Central memory CD8-positive, alpha-beta T cell (primary cell): ENCODE measurements around the gene MSANTD1.

Source experiments
- ATAC-seq: fragments of 150-1000 bp; cut with Tn5 transposase; replicated peaks from 2 replicates; pipeline ENCODE4 v1.10.0; 2022; ENCODE audit warnings: mild to moderate bottlenecking, moderate FRiP score, moderate number of reproducible peaks; ENCODE audit not compliant: poor library complexity, severe bottlenecking; ENCODE audit errors: extremely low read depth
- DNase-seq, 2 donors: peaks; one replicate each; pipeline ENCODE4 v3.0.0; 2021; ENCODE audit warnings: low spot score in 2 of 2
- H3K27ac Mint-ChIP-seq: one replicate; pipeline ENCODE4 v1.8.0; 2022; ENCODE audit warnings: low read depth, mild to moderate bottlenecking, moderate library complexity, mixed read lengths
- H3K27me3 Mint-ChIP-seq: one replicate; pipeline ENCODE4 v1.8.0; 2022; ENCODE audit warnings: mixed read lengths
- H3K36me3 Mint-ChIP-seq: one replicate; pipeline ENCODE4 v1.8.0; 2022; ENCODE audit warnings: mild to moderate bottlenecking, moderate library complexity, mixed read lengths; ENCODE audit not compliant: insufficient read depth
- H3K4me1 Mint-ChIP-seq: one replicate; pipeline ENCODE4 v1.8.0; 2022; ENCODE audit warnings: mixed read lengths
- H3K4me3 Mint-ChIP-seq: one replicate; pipeline ENCODE4 v1.8.0; 2022; ENCODE audit warnings: mild to moderate bottlenecking, moderate library complexity, mixed read lengths
- H3K9me3 Mint-ChIP-seq: one replicate; pipeline ENCODE4 v1.8.0; 2022; ENCODE audit warnings: mixed read lengths

MSANTD1 gene

DNA sequence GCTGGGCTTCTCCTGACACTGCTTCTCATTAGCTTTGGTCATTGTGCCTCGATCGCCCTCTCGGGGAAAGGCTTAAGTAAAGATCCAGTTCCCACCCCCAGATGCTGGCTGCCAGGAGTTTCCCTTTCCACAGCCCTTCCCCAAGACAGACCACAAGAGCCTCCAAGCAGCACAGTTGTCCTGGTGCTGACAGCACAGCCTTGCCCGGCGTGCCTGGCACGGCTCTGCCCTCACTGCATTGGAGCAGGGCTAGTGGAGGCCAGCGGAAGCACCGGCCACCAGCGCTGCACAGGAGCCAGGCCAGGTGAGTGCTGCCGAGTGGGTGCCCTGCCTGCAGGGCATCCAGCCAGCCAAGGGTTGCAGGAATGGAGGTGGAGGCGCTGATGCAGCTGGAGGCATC is 9.7 kb upstream of the MSANTD1 start:
- H3K27ac Mint-ChIP-seq: no peak overlapping the region
- H3K4me3 Mint-ChIP-seq: no peak overlapping the region
- H3K4me1 Mint-ChIP-seq: peaks cover 15% of the 10 kb centered on the region
- H3K27me3 Mint-ChIP-seq: no peaks in the 10 kb centered on the region
- peaks cover 23% of the 10 kb centered on the region for H3K36me3 Mint-ChIP-seq
- DNase-seq: no peak
- ATAC-seq: no peak
- H3K9me3 Mint-ChIP-seq: no peaks in the 10 kb centered on the region

- no peaks in the 10 kb centered on the region for H3K9me3 Mint-ChIP-seq
- peaks cover 25% of the 10 kb centered on the region for H3K36me3 Mint-ChIP-seq
- ATAC-seq (no peak), DNase-seq (no peak)
- H3K4me3 Mint-ChIP-seq: no peak overlapping the region
- peak overlapping the region; percentile 67 for H3K27ac Mint-ChIP-seq
- no peaks in the 10 kb centered on the region for H3K27me3 Mint-ChIP-seq
- peaks cover 15% of the 10 kb centered on the region for H3K4me1 Mint-ChIP-seq
These were observed 8.7 kb upstream of the MSANTD1 start for GRCh38 chr4:3239998-3240920.

- DNase-seq (no peak), ATAC-seq (no peak)
- H3K27ac Mint-ChIP-seq: peak overlapping the region; percentile 67
- H3K4me3 Mint-ChIP-seq: no peak overlapping the region
- H3K36me3 Mint-ChIP-seq: peaks cover 24% of the 10 kb centered on the region
- no peaks in the 10 kb centered on the region for H3K27me3 Mint-ChIP-seq
- H3K9me3 Mint-ChIP-seq: no peaks in the 10 kb centered on the region
- peaks cover 15% of the 10 kb centered on the region for H3K4me1 Mint-ChIP-seq
These were observed 7.9 kb upstream of the MSANTD1 start for GRCh38 chr4:3240936-3241522.

GRCh38 chr4:3241898-3242524 is 6.9 kb upstream of the MSANTD1 start:
- Mint-ChIP-seq H3K27me3 (no peaks in the 10 kb centered on the region), H3K27ac (no peak overlapping the region), H3K9me3 (no peaks in the 10 kb centered on the region), H3K36me3 (peaks cover 24% of the 10 kb centered on the region), H3K4me1 (peaks cover 15% of the 10 kb centered on the region), H3K4me3 (no peak overlapping the region)
- ATAC-seq (no peak), DNase-seq (no peak)

DNA sequence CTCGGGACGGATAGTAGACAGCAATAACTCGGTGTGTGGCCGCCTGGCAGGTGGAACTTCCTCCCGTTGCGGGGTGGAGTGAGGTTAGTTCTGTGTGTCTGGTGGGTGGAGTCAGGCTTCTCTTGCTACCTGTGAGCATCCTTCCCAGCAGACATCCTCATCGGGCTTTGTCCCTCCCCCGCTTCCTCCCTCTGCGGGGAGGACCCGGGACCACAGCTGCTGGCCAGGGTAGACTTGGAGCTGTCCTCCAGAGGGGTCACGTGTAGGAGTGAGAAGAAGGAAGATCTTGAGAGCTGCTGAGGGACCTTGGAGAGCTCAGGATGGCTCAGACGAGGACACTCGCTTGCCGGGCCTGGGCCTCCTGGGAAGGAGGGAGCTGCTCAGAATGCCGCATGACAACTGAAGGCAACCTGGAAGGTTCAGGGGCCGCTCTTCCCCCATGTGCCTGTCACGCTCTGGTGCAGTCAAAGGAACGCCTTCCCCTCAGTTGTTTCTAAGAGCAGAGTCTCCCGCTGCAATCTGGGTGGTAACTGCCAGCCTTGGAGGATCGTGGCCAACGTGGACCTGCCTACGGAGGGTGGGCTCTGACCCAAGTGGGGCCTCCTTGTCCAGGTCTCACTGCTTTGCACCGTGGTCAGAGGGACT is 5.7 kb upstream of the MSANTD1 start:
- peak overlapping the region; percentile 60 for H3K27ac Mint-ChIP-seq
- H3K4me3 Mint-ChIP-seq: no peak overlapping the region
- no peaks in the 10 kb centered on the region for H3K9me3 Mint-ChIP-seq
- peaks cover 17% of the 10 kb centered on the region for H3K36me3 Mint-ChIP-seq
- ATAC-seq (no peak), DNase-seq (no peak)
- H3K27me3 Mint-ChIP-seq: no peaks in the 10 kb centered on the region
- peaks cover 15% of the 10 kb centered on the region for H3K4me1 Mint-ChIP-seq

DNA sequence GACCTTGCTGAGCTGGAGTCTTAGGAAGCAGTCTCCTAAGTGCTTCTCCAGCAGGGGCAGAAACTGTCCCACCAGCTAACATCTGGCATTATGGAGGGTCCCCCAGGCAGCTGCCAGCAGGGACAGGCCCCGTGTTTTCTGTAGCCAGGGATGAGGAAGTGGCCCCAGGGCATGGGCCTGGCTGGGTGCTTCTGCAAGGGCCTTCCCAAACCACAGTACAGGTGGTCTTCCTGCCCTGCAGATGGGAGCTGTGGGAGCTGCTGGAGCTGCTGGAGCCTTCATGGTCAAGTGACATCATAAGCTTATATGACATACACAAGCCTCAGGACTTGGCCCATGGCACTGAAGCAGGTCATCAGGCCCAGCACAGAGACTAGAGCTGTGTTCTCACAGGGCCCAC is 5.0 kb upstream of the MSANTD1 start:
- H3K9me3 Mint-ChIP-seq: no peaks in the 10 kb centered on the region
- ATAC-seq (no peak), DNase-seq (no peak)
- H3K27me3 Mint-ChIP-seq: no peaks in the 10 kb centered on the region
- no peak overlapping the region for H3K27ac Mint-ChIP-seq
- H3K4me3 Mint-ChIP-seq: no peak overlapping the region
- H3K4me1 Mint-ChIP-seq: peaks cover 15% of the 10 kb centered on the region
- peaks cover 16% of the 10 kb centered on the region for H3K36me3 Mint-ChIP-seq

- H3K4me3 Mint-ChIP-seq: no peak overlapping the region
- DNase-seq: no peak
- H3K27me3 Mint-ChIP-seq: no peaks in the 10 kb centered on the region
- ATAC-seq: no peak
- H3K4me1 Mint-ChIP-seq: peaks cover 15% of the 10 kb centered on the region
- H3K27ac Mint-ChIP-seq: peak overlapping the region; percentile 19
- H3K36me3 Mint-ChIP-seq: peaks cover 16% of the 10 kb centered on the region
- H3K9me3 Mint-ChIP-seq: no peaks in the 10 kb centered on the region
These were observed 4.2 kb upstream of the MSANTD1 start for GRCh38 chr4:3244747-3245146.

GRCh38 chr4:3245676-3246075 is 3.3 kb upstream of the MSANTD1 start:
- ATAC-seq: no peak
- Mint-ChIP-seq H3K9me3 (no peaks in the 10 kb centered on the region), H3K27me3 (no peaks in the 10 kb centered on the region)

DNA sequence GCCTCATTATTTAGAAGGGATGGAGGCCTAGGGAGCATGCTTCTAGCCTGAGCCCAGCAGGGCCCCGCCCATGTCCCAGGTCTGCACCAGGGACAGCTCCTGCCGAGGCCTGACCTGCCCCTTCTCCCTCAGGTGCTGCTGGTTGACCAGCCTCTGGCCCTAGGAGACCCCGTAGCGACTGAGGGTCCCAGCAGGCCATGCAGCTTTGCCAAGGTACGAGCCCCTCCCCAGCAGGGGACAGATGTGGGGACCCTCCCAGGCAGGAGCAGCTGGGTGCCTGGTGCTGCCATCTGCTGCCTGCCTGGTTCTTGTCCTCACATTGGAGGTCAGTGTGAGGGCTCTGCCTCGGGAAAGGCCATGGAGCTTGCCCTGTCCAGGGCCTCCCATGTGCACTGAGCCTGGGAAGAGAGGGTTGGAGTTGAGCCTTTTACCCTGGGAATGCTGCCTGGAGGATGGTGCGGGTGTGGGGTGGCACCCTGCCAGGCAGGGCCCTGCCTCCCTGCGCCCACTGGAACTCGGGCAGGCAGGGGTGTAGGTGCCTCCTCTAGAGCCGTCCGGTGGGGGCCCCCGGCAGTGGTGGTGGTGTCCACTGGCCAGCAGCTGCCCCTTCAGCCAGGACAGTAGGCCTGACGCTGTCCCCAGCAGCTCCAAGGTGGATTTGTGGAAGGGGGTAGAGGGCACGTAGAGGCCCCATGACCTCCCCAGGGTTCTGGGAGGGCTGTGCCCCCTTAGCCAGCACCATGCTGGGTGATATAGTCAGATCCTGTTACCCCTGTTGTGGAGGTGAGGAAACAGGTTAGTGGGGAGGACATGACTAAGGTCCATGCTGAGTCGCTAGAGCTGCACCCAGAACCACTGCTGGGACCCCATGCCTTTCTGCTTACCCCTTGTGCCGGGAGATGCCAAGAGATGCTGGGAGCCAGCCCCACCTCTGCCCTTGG is 2.2 kb upstream of the MSANTD1 start:
- peaks cover 12% of the 10 kb centered on the region for H3K36me3 Mint-ChIP-seq
- ATAC-seq (no peak), DNase-seq (no peak)
- no peak overlapping the region for H3K4me3 Mint-ChIP-seq
- no peaks in the 10 kb centered on the region for H3K27me3 Mint-ChIP-seq
- no peak overlapping the region for H3K27ac Mint-ChIP-seq
- H3K9me3 Mint-ChIP-seq: no peaks in the 10 kb centered on the region
- H3K4me1 Mint-ChIP-seq: peaks cover 20% of the 10 kb centered on the region

More at GRCh38 chr4:3245676-3246075, 3.3 kb upstream of the MSANTD1 start:
- no peak overlapping the region for H3K27ac Mint-ChIP-seq
- peaks cover 15% of the 10 kb centered on the region for H3K36me3 Mint-ChIP-seq
- no peak for DNase-seq
- peaks cover 20% of the 10 kb centered on the region for H3K4me1 Mint-ChIP-seq
- H3K4me3 Mint-ChIP-seq: no peak overlapping the region

- DNase-seq (no peak), ATAC-seq (no peak)
- Mint-ChIP-seq H3K9me3 (no peaks in the 10 kb centered on the region), H3K27me3 (no peaks in the 10 kb centered on the region), H3K4me1 (peaks cover 16% of the 10 kb centered on the region), H3K36me3 (peaks cover 11% of the 10 kb centered on the region), H3K4me3 (no peak overlapping the region), H3K27ac (no peak overlapping the region)
These were observed 1.4 kb upstream of the MSANTD1 start for GRCh38 chr4:3247399-3248177.

- ATAC-seq (no peak), DNase-seq (no peak)
- H3K9me3 Mint-ChIP-seq: no peaks in the 10 kb centered on the region
- H3K27ac Mint-ChIP-seq: peak overlapping the region; percentile 61
- H3K4me1 Mint-ChIP-seq: peaks cover 11% of the 10 kb centered on the region
- H3K27me3 Mint-ChIP-seq: no peaks in the 10 kb centered on the region
- H3K4me3 Mint-ChIP-seq: no peak overlapping the region
- peaks cover 8% of the 10 kb centered on the region for H3K36me3 Mint-ChIP-seq
These were observed 830 bp upstream of the MSANTD1 start for GRCh38 chr4:3248178-3248480.
